ENCODE results near the gene UBE2U.

Gene UBE2U

GRCh38 chr1:64308866-64309265, 105.4 kb downstream of the UBE2U start:
- no peak for TF ChIP-seq CTCF (IDR thresholded peaks at IDR 0.05; ENCODE audit: insufficient read depth, low read length, missing control alignments)
- no peak overlapping the region for H3K4me3 ChIP-seq (ENCODE audit: low read depth, low read length)
- ChIA-PET CTCF (no interaction called here), POLR2A (no interaction called here)
- DNase-seq (ENCODE audit: low read depth, low spot score), result no peak

GRCh38 chr1:64309431-64309831, 106.0 kb downstream of the UBE2U start:
- DNase-seq (ENCODE audit: low read depth, low spot score), result no peak
- ChIA-PET CTCF (no interaction called here), POLR2A (no interaction called here)
- TF ChIP-seq CTCF (IDR thresholded peaks at IDR 0.05; ENCODE audit: insufficient read depth, low read length, missing control alignments), result no peak
- no peak overlapping the region for H3K4me3 ChIP-seq (ENCODE audit: low read depth, low read length)

- POLR2A ChIA-PET, result no interaction called here
- DNase-seq (ENCODE audit: low read depth, low spot score), result no peak
- TF ChIP-seq CTCF (IDR thresholded peaks at IDR 0.05; ENCODE audit: insufficient read depth, low read length, missing control alignments), result no peak
- CTCF ChIA-PET, result no interaction called here
- no peak overlapping the region for H3K4me3 ChIP-seq (ENCODE audit: low read depth, low read length)
These were observed 107.3 kb downstream of the UBE2U start for GRCh38 chr1:64310760-64311159.

GRCh38 chr1:64312431-64312830, 109.0 kb downstream of the UBE2U start:
- H3K4me3 ChIP-seq (ENCODE audit: low read depth, low read length), result no peak overlapping the region
- no peak for TF ChIP-seq CTCF (IDR thresholded peaks at IDR 0.05; ENCODE audit: insufficient read depth, low read length, missing control alignments)
- POLR2A ChIA-PET, result no interaction called here
- CTCF ChIA-PET, result no interaction called here
- no peak for DNase-seq (ENCODE audit: low read depth, low spot score)

- no peak for TF ChIP-seq CTCF (IDR thresholded peaks at IDR 0.05; ENCODE audit: insufficient read depth, low read length, missing control alignments)
- ChIA-PET CTCF (no interaction called here), POLR2A (no interaction called here)
- DNase-seq (ENCODE audit: low read depth, low spot score), result no peak
- H3K4me3 ChIP-seq (ENCODE audit: low read depth, low read length), result no peak overlapping the region
These were observed 112.0 kb downstream of the UBE2U start for GRCh38 chr1:64315402-64315801.
